ENCODE data around the gene DSG4.

The DSG4 gene

DNA sequence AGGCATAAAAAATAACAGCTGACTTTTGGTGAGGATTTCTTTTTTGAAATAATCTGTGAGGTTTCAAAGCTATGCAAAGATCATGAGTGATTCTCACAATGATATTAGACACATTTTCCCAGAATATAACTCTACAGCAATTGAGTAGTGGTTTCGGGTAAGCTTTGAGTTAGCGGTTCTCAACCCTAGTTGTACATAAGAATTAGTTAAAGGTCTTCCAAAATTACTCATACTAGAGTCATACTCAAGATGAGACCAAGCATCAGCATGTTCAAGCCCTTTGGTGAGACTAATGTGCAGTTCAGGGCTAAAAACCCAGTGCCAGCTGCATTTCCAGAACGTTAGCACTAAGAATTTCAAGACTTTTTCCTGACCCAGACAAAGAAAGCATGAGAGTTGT lies 31.1 kb downstream of the DSG4 start:
- no peak for DNase-seq (ENCODE audit: low read depth, low spot score)

DNA sequence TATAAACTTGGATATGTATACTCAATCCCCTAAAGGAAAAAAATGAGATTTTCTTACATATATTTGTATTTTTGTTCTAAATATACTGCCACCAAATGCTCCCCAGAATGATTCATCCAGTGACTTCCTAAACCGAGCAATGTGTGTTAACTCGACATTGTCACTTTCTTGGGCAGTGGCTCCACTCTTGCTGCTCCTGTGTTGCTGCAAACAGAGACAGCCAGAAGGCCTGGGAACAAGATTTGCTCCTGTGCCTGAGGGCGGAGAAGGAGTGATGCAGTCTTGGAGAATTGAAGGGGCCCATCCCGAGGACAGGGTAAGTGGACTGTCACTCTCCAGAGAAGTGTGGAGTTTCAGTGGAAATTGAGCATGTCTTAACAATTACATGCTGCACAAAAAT lies 32.7 kb downstream of the DSG4 start:
- no peak for DNase-seq (ENCODE audit: low read depth, low spot score)

DNA sequence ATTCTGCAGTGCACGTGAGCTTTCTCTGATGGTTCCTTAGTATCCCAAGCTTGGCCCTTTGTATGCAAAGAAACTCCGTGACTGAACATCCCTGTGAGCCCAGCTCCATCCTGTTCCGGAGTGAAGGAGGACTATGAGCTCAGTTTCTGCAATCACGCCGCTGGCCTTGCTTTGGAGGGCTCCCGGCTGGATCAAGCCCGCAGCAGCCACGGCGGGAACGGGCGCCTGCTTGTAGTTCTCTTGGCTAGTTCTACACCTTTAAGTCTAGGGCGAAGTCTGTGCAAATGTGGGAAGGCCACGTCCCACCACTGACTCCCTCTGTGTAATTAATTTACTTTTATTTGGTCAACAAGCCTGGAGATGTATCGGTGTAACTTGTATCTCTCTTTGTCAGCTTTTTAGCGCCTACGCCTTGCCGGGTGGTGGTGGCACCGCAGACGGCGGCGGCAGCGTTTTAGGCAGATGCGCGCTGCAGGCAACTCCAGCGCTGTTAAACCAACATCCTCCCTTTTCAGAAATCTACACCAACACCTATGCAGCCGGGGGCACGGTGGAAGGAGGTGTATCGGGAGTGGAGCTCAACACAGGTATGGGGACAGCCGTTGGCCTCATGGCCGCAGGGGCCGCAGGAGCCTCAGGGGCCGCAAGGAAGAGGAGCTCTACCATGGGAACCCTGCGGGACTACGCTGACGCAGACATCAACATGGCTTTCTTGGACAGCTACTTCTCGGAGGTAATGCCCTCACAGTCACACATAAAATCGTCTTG lies 34.3 kb downstream of the DSG4 start:
- no peak for DNase-seq (ENCODE audit: low read depth, low spot score)

DNA sequence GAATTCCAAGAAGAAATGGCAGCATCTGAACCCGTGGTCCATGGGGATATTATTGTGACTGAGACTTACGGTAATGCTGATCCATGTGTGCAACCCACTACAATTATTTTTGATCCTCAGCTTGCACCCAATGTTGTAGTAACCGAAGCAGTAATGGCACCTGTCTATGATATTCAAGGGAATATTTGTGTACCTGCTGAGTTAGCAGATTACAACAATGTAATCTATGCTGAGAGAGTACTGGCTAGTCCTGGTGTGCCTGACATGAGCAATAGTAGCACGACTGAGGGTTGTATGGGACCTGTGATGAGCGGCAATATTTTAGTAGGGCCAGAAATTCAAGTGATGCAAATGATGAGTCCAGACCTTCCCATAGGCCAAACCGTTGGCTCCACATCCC lies 36.6 kb downstream of the DSG4 start:
- DNase-seq (ENCODE audit: low read depth, low spot score), result no peak

DNA sequence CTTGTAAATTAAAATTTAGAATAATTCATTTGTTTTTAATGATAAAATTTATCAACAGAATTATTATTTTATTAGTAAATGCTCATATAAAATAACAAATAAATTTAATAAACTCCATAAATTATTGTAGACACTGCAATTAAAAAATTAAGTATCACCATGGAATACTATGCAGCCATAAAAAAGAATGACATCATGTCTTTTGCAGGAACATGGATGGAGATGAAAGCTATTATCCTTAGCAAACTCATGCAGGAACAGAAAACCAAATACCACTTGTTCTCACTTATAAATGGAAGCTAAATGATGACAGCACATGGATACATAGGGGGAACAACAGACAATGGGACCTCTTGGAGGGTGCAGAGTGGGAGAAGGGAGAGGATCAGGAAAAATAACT lies 41.3 kb downstream of the DSG4 start:
- no peak for DNase-seq (ENCODE audit: low read depth, low spot score)

DNA sequence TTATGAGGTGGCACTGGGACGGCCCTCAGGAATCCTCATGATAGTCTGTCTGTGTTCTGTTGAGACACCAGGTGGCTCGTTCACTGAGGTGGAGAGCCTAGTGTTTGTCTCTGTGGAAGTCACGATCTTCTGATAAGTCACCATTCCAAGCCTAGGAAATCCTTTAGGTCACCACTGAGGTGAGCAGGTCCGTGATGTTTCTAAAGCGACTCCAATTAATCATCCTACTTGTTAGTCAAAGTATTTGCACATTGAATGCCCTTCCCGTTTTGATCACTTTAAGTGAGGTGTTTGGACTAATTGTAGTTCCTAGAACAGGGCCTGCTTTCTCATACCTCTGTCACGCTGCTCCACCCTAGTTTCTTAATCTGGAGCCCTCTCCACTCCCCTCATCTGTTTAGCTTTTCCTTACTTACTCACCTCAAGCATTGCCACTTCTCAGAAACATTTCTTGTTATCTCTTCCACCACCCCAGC lies 42.9 kb downstream of the DSG4 start:
- DNase-seq (ENCODE audit: low read depth, low spot score), result no peak

DNA sequence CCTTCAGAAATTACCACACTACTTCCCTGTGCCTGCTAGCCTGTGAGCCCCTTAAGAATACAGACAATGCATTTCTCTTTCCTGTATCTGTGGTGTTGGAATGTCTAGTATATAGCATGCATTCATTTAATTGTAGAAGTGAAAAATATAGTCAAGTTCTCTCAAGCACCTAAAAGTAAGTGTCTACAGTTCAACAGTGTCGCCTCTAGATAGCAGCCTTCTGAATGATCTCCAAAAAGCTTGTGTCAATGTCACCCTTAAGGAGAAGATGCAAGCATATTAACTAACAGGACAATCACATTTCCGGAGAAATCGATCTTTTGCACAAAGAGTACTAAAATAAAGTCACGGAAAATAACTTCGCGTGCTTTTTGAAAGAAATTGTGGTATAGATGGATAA lies 43.5 kb downstream of the DSG4 start:
- DNase-seq (ENCODE audit: low read depth, low spot score), result no peak

DNA sequence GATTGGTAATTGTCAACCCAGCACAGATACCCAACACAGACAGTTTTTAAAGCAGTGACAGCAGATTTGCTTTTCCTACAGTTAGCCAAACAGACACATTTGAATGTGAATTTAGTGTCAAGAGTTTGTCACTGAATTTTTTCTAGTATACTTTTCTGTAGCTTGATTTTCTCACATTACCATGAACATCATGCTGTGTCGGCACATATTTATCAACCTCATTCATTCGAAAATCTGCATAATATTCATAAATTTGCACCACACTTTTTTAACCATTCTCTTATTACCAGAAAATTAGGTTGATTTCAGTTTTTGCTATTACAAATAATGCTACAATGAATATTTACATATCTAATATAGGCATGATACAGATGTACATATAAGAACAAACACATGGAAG lies 43.9 kb downstream of the DSG4 start:
- DNase-seq (ENCODE audit: low read depth, low spot score), result no peak

DNA sequence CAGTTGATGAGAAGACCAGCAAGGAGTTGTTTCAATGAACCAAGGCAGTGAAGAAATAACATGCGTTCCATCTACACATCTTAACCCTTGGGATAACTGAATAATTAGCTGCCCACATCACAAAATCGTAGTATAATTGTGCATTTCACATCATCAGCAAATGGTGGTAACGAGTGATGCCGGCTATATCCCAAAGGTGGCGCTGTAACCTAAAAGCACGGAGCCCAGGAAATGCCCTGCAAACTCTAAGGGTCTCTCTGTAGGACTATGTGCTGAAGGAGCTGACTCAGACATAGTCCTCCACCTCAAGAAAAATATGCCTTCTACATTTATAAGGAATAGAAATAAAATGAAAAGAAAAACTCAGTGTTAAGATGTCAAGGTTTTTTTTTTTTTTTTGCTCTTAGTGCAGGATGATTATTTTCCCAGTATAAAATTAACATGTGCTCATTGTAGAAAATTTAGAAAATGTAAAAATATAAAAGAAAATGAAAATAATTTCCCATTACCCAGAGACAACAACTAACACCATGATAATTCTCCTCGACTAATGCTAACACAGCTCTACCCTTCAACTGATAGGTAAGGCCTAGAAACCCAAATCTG lies 47.9 kb downstream of the DSG4 start:
- DNase-seq (ENCODE audit: low read depth, low spot score), result no peak

DNA sequence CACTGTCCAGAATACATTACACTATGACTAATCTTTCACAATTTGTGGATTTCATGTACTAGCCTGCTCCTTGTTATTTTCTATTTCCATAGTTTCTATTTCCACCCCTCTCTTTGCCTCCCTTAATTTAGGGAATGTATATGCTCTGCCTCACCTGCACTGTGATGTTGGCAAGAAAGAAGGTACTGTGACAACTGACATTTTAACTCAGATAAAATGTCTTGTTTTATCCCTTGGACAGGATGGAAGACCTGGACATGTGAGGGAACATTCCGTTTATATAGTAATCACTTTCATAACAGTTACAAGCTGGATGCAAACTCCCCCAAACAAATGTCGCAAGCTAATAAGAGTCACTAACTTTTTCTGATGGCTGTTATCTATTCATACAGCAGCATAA lies 49.4 kb downstream of the DSG4 start:
- no peak for DNase-seq (ENCODE audit: low read depth, low spot score)

DNA sequence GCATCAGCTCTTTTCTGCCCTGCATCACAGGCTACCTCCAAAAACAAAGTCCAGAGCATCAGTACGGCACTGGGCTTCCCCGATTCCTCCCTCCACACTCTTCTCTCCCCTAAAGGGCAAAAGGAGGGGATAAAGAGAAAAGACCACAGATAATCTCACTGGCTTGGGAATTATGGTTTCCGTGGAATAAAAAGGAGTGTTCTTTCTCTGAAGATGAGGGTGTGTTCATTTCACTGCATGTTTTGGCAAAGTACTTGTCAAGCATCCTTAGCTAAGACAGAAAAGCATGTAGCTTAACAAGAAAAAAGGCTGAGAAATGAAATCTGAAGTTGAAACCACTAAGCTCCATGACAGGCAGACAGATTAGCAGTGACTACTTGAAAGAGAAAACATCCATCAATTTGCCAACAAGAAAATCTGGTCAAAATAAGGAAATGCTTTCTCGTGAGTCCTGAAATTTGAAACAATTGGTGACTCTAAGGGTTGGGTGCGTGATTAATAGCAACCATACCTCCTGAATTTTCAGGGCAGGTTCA lies 50.4 kb downstream of the DSG4 start:
- DNase-seq (ENCODE audit: low read depth, low spot score), result no peak

DNA sequence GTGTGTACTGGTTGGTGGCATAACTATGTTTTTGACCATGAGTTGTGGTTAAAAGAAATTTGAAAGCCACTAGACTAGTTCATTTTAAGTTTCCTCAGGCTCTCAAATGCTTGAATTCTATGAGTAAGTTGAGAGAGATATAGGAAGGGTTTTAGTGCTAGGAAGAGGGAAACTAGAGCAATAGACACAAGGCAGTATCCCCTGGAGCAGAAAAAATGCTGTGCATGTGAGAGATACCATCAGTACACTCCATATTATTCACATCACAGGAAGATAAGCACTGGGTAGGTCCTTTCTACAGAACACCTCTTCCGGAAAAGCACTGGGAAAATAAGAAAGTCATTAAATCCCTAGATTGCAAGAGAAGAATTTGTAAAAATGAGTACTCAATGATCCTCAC lies 51.6 kb downstream of the DSG4 start:
- no peak for DNase-seq (ENCODE audit: low read depth, low spot score)

DNA sequence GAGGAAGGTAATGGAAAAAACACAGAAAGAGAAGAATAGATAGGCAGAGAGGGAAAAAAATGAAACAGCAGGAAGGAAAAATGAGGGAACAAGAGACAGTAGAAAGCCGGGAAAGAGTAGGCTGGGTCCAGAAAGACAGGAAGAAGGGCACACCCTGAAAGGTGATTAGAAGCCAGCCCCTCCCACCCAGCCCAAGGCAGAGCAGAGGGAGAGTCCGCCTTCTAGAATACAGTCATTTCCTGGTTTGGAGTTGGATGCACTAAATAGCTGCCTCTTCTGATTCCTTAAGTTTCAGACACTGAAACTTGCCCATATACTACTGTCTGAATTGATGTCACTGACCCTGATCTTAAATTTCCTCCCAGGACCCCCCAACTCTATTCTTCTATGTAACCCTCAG lies 53.0 kb downstream of the DSG4 start:
- no peak for DNase-seq (ENCODE audit: low read depth, low spot score)

DNA sequence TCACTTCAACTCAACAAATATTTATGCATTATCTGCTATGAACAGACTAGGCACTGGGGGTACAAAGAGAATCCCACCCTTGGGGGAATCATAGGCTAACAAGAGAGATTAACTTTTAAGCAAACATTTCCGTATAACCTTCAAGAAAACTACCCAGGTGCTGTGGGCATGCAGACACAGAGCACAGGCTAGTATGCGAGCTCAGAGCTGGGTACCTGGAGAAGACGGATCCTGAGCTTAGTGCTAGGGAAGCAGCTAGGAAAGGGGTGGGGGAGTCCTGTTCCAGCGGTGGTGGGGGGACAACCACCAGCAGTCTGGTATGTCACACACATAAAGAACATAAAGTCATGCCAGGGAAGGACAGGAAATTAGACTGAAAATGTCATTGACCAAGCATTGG lies 53.5 kb downstream of the DSG4 start:
- no peak for DNase-seq (ENCODE audit: low read depth, low spot score)

DNA sequence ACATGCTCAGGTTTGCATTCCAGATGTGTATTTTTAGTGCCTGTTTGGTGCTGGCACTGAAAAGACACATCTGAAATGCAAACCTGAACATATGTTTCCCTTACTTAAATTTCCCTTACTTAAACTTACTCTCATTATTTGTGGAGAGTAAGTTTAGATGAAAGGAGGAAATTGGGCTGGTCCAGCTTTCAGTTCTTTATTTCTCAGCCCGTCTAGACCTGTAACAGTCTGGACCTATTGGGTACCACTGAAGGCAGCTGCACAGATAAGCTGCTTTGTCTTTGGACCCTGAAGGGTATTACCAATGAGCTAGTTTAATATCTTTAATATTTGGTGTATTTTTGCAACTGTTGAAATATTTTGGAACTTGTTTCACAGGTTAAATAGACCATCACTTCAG lies 54.0 kb downstream of the DSG4 start:
- DNase-seq (ENCODE audit: low read depth, low spot score), result no peak

DNA sequence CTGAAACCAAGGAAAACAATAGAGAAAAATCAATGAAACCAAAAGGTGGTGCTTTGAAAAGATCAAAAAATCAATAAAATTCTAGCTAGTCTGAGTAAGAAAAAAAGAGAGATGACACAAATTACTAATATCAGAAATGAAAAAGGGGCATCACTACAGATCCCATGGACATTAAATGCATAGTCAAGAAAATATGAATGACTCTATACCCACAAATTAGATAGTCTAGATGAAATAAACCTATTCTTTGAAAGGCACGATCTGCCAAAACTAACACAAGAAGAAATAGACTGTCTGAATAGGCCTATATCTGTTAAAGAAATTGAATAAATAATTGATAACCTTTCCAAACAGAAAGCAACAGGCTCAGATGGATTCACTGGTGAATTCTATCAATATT lies 55.7 kb downstream of the DSG4 start:
- no peak for DNase-seq (ENCODE audit: low read depth, low spot score)

DNA sequence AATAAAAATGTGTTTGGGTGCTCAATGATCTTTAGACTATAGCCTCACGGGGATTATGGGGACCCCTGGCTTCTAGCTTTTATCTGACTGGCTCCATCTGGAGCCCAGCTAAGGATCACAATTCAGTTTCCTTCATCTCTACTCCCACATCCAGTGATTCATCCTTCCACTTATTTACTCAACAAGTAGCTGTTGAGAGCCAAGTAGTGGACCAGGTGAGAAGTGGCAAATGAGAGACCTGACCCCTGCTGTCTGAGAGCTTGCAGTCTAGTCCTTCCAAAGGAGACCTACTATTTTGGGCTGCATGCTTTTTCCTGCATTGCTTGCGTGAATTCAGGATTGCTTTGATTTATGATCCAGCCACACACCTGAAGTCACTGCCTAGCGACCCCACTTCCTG lies 60.2 kb downstream of the DSG4 start:
- DNase-seq (ENCODE audit: low read depth, low spot score), result no peak

DNA sequence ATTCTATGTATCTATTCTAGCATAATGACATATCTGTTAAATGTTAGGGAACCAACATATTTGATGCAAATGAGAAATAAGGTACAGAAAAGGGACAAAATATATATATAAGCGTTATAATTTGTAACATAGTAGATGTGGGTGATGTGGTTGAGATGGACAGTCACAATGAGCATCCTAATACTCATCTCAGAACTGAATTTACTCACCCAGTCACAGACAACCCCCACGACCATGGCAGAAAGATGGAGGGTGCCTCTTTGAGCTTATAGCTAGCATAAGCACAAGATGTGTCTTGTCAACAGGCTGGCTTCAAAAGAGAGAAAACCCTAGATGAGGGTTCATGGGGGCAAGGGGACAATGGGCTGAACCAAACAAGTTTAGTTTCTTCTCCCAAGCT lies 61.8 kb downstream of the DSG4 start:
- DNase-seq (ENCODE audit: low read depth, low spot score), result no peak

DNA sequence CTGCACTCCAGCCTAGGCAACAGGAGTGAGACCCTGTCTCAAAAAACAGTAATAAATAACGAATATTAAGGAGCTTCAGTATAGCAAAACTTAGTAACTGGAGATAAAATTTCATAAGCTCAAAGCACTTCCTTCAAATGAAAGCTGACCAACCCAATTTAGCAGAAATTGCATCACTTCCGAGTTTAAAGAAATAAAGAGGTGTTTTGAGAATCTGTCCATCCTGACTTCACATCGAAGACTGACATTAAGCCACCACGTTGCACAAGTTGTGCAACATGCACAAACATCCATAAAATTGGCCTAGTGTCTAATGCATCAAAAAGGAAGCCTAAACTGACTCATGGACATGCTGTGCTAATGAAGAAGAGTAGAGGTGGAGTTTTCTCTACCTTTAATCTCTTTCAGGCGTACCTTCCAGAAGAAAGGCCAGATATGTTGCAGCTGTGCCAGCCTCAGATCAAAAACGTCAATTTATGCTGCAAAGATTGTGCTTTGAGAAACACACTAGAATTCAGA lies 63.3 kb downstream of the DSG4 start:
- DNase-seq (ENCODE audit: low read depth, low spot score), result no peak

DNA sequence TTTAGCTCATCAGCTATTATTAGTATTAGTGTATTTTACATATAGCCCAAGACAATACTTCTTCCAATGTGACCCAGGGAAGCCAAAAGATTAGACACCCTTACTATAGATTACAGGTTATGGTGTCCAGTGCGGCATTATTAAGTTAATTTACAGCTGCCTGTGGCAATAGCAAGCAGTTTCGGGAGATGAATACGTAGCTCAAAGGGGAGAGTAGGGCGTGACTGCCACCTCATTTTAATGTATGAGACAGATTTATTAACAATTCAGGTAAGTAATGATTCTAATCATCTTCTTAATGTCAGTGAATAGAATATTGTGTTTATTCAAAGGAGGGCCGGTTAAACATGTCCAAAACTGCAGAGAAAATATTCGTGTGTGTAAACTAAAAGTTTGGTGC lies 64.2 kb downstream of the DSG4 start:
- DNase-seq (ENCODE audit: low read depth, low spot score), result no peak

DNA sequence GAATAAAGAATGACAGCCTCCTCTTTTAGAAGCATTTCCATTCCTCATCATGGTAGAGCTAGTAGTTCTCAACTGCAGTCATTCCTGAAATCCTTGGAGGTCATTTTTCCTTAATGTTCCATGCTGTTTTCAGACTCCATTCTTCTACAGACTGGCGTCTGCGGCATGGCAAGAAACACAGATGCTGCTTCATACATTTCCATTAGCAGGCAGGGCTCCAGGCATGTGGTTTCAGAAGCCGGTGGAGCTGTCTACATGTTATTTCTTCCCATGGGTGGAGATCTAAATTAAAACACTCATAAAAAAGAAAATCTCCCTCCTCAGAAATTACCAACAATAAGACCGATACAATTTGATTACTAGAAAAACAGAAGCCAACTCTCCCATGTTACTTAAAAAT lies 64.9 kb downstream of the DSG4 start:
- DNase-seq (ENCODE audit: low read depth, low spot score), result no peak

DNA sequence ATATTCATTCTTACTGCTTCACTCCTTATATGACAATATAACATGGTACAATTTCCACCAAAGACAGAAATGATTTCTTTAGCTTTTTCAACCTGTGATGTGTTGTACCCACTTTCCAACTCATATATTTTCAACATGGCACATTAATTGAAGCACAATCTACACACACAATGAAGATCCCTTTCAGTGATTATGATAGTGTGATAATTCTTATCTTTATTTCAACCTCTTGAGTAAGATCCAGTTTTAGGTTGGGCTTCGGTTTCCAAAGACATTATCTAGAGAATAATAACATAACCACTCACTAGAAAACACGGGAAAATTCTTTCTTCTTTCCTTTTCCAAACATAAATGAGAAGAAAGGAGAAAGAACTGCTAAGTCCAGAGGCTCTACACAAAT lies 67.6 kb downstream of the DSG4 start:
- DNase-seq (ENCODE audit: low read depth, low spot score), result no peak

DNA sequence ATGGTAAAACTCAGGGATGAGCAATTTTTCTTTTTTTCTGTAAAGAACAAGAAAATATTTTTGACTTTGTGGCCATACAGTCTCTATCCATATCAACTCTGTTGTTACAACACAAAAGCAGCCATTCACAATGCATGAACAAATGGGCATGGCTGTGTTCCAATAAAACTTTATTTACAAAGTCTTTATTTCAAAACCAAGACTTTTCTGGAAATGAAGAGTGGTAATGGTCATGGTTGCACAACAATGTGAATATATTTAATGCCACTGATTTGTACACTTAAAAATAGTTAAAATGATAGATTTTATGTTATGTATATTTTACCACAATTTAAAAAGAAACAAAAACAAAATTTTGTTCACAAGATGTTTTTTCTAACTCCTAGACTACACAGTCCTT lies 69.3 kb downstream of the DSG4 start:
- no peak for DNase-seq (ENCODE audit: low read depth, low spot score)
